H9 (cell line): ENCODE measurements around the gene FXYD7. TPM values are rescaled to one million over a fixed set of nuclear protein-coding genes. Genes with fewer than 3 reads are reported as not detected.

Experiments
- DNase-seq: peaks from one replicate; pipeline ENCODE4 v3.0.0-alpha.2; 2017
- H2AFZ ChIP-seq: one replicate; pipeline ENCODE4 v1.6.1; 2013; ENCODE audit warnings: mild to moderate bottlenecking, low read length, control low read depth, moderate library complexity
- H2AK5ac ChIP-seq: 2 replicates; pipeline ENCODE4 v1.6.1; 2013; ENCODE audit warnings: low read length, control low read depth, mixed read lengths; ENCODE audit not compliant: insufficient read length
- H2BK120ac ChIP-seq: one replicate; pipeline ENCODE4 v1.6.1; 2013; ENCODE audit warnings: low read depth, mild to moderate bottlenecking, low read length, control low read depth, inconsistent platforms; ENCODE audit not compliant: poor library complexity, severe bottlenecking
- H2BK12ac ChIP-seq: 2 replicates; pipeline ENCODE4 v1.6.1; 2013; ENCODE audit warnings: low read length, control low read depth, mixed read lengths, low read depth; ENCODE audit not compliant: insufficient read length
- H2BK15ac ChIP-seq: 2 replicates; pipeline ENCODE4 v1.6.1; 2013; ENCODE audit warnings: low read depth, low read length, control low read depth
- H2BK20ac ChIP-seq: one replicate; pipeline ENCODE4 v1.6.1; 2013; ENCODE audit warnings: low read depth, mild to moderate bottlenecking, low read length, control low read depth, inconsistent platforms; ENCODE audit not compliant: poor library complexity, severe bottlenecking
- H2BK5ac ChIP-seq: 2 replicates; pipeline ENCODE4 v1.6.1; 2013; ENCODE audit warnings: low read length, control low read depth, mixed read lengths; ENCODE audit not compliant: insufficient read length
- H3K14ac ChIP-seq: 2 replicates; pipeline ENCODE4 v1.6.1; 2013; ENCODE audit warnings: low read length, control low read depth; ENCODE audit not compliant: insufficient read depth
- H3K18ac ChIP-seq: 2 replicates; pipeline ENCODE4 v1.6.1; 2013; ENCODE audit warnings: low read depth, mild to moderate bottlenecking, mixed read lengths, low read length, control low read depth; ENCODE audit not compliant: insufficient read length
- H3K23ac ChIP-seq: 2 replicates; pipeline ENCODE4 v1.6.1; 2013; ENCODE audit warnings: low read length, control low read depth, mixed read lengths, low read depth; ENCODE audit not compliant: insufficient read length
- H3K23me2 ChIP-seq: 2 replicates; pipeline ENCODE4 v1.6.1; 2013; ENCODE audit warnings: low read depth, mild to moderate bottlenecking, mixed read lengths, low read length, control low read depth; ENCODE audit not compliant: insufficient read length, poor library complexity, severe bottlenecking
- H3K27ac ChIP-seq: 2 replicates; pipeline ENCODE4 v1.5.1; 2013; ENCODE audit warnings: low read length, control low read depth, mixed read lengths, low read depth; ENCODE audit not compliant: insufficient read length
- H3K27me3 ChIP-seq: 2 replicates; pipeline ENCODE4 v1.6.1; 2013; ENCODE audit warnings: low read length, control low read depth, inconsistent platforms; ENCODE audit not compliant: insufficient read depth
- H3K4ac ChIP-seq: 2 replicates; pipeline ENCODE4 v1.6.1; 2013; ENCODE audit warnings: low read depth, mild to moderate bottlenecking, control low read depth, inconsistent platforms, low read length, moderate library complexity
- H3K4me1 ChIP-seq: 2 replicates; pipeline ENCODE4 v1.6.1; 2013; ENCODE audit warnings: low read length, control low read depth, inconsistent platforms; ENCODE audit not compliant: insufficient read depth
- H3K4me2 ChIP-seq: 2 replicates; pipeline ENCODE4 v1.6.1; 2013; ENCODE audit warnings: low read length, control low read depth, mixed read lengths; ENCODE audit not compliant: insufficient read length, insufficient read depth
- H3K56ac ChIP-seq: 2 replicates; pipeline ENCODE4 v1.6.1; 2013; ENCODE audit warnings: low read depth, mild to moderate bottlenecking, mixed read lengths, low read length, control low read depth; ENCODE audit not compliant: insufficient read length
- H3K79me1 ChIP-seq: 2 replicates; pipeline ENCODE4 v1.6.1; 2013; ENCODE audit warnings: low read depth, mild to moderate bottlenecking, moderate library complexity, low read length, control low read depth, inconsistent platforms; ENCODE audit not compliant: insufficient read depth, poor library complexity, severe bottlenecking
- H3K79me2 ChIP-seq: 2 replicates; pipeline ENCODE4 v1.6.1; 2013; ENCODE audit warnings: low read length, control low read depth, inconsistent platforms; ENCODE audit not compliant: insufficient read depth
- H3K9ac ChIP-seq: 2 replicates; pipeline ENCODE4 v1.6.1; 2013; ENCODE audit warnings: low read length, control low read depth, mixed read lengths; ENCODE audit not compliant: insufficient read length; ENCODE audit errors: extremely low read depth
- H3K9me3 ChIP-seq: one replicate; pipeline ENCODE4 v1.6.1; 2013; ENCODE audit warnings: low read depth, low read length, inconsistent platforms; ENCODE audit not compliant: control insufficient read depth
- H3T11ph ChIP-seq: one replicate; pipeline ENCODE4 v1.6.1; 2013; ENCODE audit warnings: mild to moderate bottlenecking, low read length, control low read depth, inconsistent platforms
- H4K20me1 ChIP-seq: one replicate; pipeline ENCODE4 v1.6.1; 2013; ENCODE audit not compliant: control insufficient read depth, insufficient read length, insufficient read depth
- H4K5ac ChIP-seq: 2 replicates; pipeline ENCODE4 v1.6.1; 2013; ENCODE audit warnings: low read depth, mild to moderate bottlenecking, mixed read lengths, low read length, control low read depth; ENCODE audit not compliant: insufficient read length
- H4K8ac ChIP-seq: replicated peaks from 2 replicates; pipeline ENCODE4 v1.6.1; 2013; ENCODE audit warnings: low read length, control low read depth, mixed read lengths, low read depth; ENCODE audit not compliant: insufficient read length
- H4K91ac ChIP-seq: 2 replicates; pipeline ENCODE4 v1.6.1; 2013; ENCODE audit warnings: low read depth, mild to moderate bottlenecking, moderate library complexity, mixed read lengths, low read length, control low read depth; ENCODE audit not compliant: insufficient read length
- H3K27ac Mint-ChIP-seq, 3 experiments: 2 replicates in 2 of 3; 3 replicates in 1 of 3; pipeline ENCODE4 v1.8.0; 2020 to 2021; ENCODE audit warnings: mixed read lengths in 3 of 3, mild to moderate bottlenecking in 1 of 3, moderate library complexity in 1 of 3
- H3K27me3 Mint-ChIP-seq: 2 replicates; pipeline ENCODE4 v1.8.0; 2021; ENCODE audit warnings: low read depth, mild to moderate bottlenecking, moderate library complexity, mixed read lengths
- H3K36me3 Mint-ChIP-seq, 3 experiments: 2 replicates in 2 of 3; 3 replicates in 1 of 3; pipeline ENCODE4 v1.8.0; 2020 to 2021; ENCODE audit warnings: low read depth in 3 of 3, mixed read lengths in 3 of 3; ENCODE audit not compliant: insufficient read depth in 1 of 3
- H3K4me1 Mint-ChIP-seq, 2 experiments: 2 replicates each; pipeline ENCODE4 v1.8.0; 2020; ENCODE audit warnings: mixed read lengths in 2 of 2
- H3K4me3 Mint-ChIP-seq, 2 experiments: 2 replicates in 1 of 2; 3 replicates in 1 of 2; pipeline ENCODE4 v1.8.0; 2020 to 2021; ENCODE audit warnings: mild to moderate bottlenecking in 2 of 2, mixed read lengths in 2 of 2, moderate library complexity in 1 of 2
- H3K9me3 Mint-ChIP-seq, 2 experiments: 2 replicates in 1 of 2; 3 replicates in 1 of 2; pipeline ENCODE4 v1.8.0; 2020; ENCODE audit warnings: mild to moderate bottlenecking in 2 of 2, mixed read lengths in 2 of 2, moderate library complexity in 1 of 2
- CTCF ChIP-seq: fragments of 200-600 bp; sonication (generic); conservative IDR thresholded peaks from 3 replicates; pipeline ENCODE4 v1.8.0; 2021; ENCODE audit warnings: antibody characterized with exemption, mild to moderate bottlenecking
- WGBS: extraction: QIAGEN DNeasy Blood & Tissue Kit; methylation state at CpG from one replicate; pipeline ENCODE4 v1.1.7; 2013; ENCODE audit warnings: missing lambda C conversion rate, low lambda C conversion rate, mixed read lengths; ENCODE audit not compliant: insufficient read length; ENCODE audit errors: extremely low coverage; 5-methylcytosine and 5-hydroxymethylcytosine counted together
- total RNA-seq: library from RNA; stranded (reverse); gene quantifications from 2 replicates; pipeline ENCODE4 v1.2.1, GENCODE V29; 2021

The FXYD7 gene
- total RNA-seq, 1 experiment from 2014 or later = 9.0 TPM

- H3K9ac ChIP-seq = no peak overlapping the region
- Mint-ChIP-seq H3K27me3 (peaks cover 9% of the 10 kb centered on the region), H3K4me1 (peaks cover 43 to 56% of the 10 kb centered on the region in 2 experiments), H3K9me3 (no peaks in the 10 kb centered on the region), H3K36me3 (no peaks in the 10 kb centered on the region), H3K27ac (no peak overlapping the region), H3K4me3 (no peak overlapping the region)
- H4K20me1 ChIP-seq = no peaks in the 10 kb centered on the region
- H3K4me1 ChIP-seq = no peaks in the 10 kb centered on the region; the same call in 1 of the 2 replicates
- DNase-seq = no peak
- no peak overlapping the region for H2BK12ac ChIP-seq
- H3K27me3 ChIP-seq = no peaks in the 10 kb centered on the region
- no peaks in the 10 kb centered on the region for H3K79me1 ChIP-seq
- no peaks in the 10 kb centered on the region for H3K79me2 ChIP-seq
- H2AFZ ChIP-seq = no peak overlapping the region
- no peak overlapping the region for H3K18ac ChIP-seq
- no peak overlapping the region for H2AK5ac ChIP-seq
- no peak overlapping the region for H3T11ph ChIP-seq
- no peak overlapping the region for H4K91ac ChIP-seq
- H3K4ac ChIP-seq = no peak overlapping the region
- WGBS = no CpG with 5 or more reads among the region's 13 CpGs
- no peak overlapping the region for H2BK15ac ChIP-seq
- H3K23me2 ChIP-seq = no peaks in the 10 kb centered on the region
- no peak overlapping the region for H4K5ac ChIP-seq
- no peak overlapping the region for H3K4me2 ChIP-seq
- no peak overlapping the region for H3K23ac ChIP-seq
- TF ChIP-seq CTCF = no peak
- no peak overlapping the region for H2BK120ac ChIP-seq
- no peak overlapping the region for H2BK5ac ChIP-seq
- no peaks in the 10 kb centered on the region for H3K9me3 ChIP-seq
- no peak overlapping the region for H2BK20ac ChIP-seq
- H4K8ac ChIP-seq = no peak overlapping the region
- H3K27ac ChIP-seq = no peak overlapping the region
- H3K56ac ChIP-seq = no peak overlapping the region
- H3K14ac ChIP-seq = no peak overlapping the region
Measured at GRCh38 chr19:35118268-35119020, 24.6 kb upstream of the FXYD7 start.
